Keratinocyte (primary cell): Measurements from ENCODE around the gene POFUT2. TPM values are rescaled to one million over a fixed set of nuclear protein-coding genes. Genes with fewer than 3 reads are reported as not detected.

ENCODE experiments used
- DNase-seq: peaks from one replicate; pipeline ENCODE4 v3.0.0-alpha.2; 2011; ENCODE audit warnings: low read depth, missing footprints, low spot score
- FAIRE-seq: peaks from 2 replicates; lab custom pipeline; 2011; peaks lifted over from hg19 to GRCh38; lab: Jason Lieb, UNC
- H2AFZ ChIP-seq: 2 replicates; pipeline ENCODE4 v1.6.0; 2012; ENCODE audit warnings: low read length, control low read depth, inconsistent platforms; ENCODE audit not compliant: control insufficient read depth
- H3K27ac ChIP-seq: 2 replicates; pipeline ENCODE4 v1.5.1; 2011; ENCODE audit warnings: low read length; ENCODE audit not compliant: control insufficient read depth, insufficient read depth
- H3K27me3 ChIP-seq: 3 replicates; pipeline ENCODE4 v1.6.0; 2011; ENCODE audit warnings: low read length; ENCODE audit not compliant: control insufficient read depth, insufficient read depth; ENCODE audit errors: extremely low read depth
- H3K36me3 ChIP-seq, 2 experiments: 2 replicates in 1 of 2; 3 replicates in 1 of 2; pipeline ENCODE4 v1.5.1; 2011; ENCODE audit warnings: low read length in 2 of 2, mild to moderate bottlenecking in 1 of 2; ENCODE audit not compliant: control insufficient read depth in 2 of 2, insufficient read depth in 2 of 2; ENCODE audit errors: extremely low read depth in 1 of 2
- H3K4me1 ChIP-seq: 3 replicates; pipeline ENCODE4 v1.5.1; 2011; ENCODE audit warnings: low read length; ENCODE audit not compliant: control insufficient read depth, insufficient read depth; ENCODE audit errors: extremely low read depth
- H3K4me2 ChIP-seq: 3 replicates; pipeline ENCODE4 v1.6.0; 2011; ENCODE audit warnings: low read depth, low read length; ENCODE audit not compliant: control insufficient read depth, insufficient read depth; ENCODE audit errors: extremely low read depth
- H3K4me3 ChIP-seq, 3 experiments: fragments of 200-600 bp in 1 of 3; sonication (generic) in 1 of 3; 2 replicates in 2 of 3; 3 replicates in 1 of 3; pipeline ENCODE4 v1.5.1; 2011 to 2016; ENCODE audit warnings: low read length in 3 of 3, mild to moderate bottlenecking in 3 of 3, control low read depth in 2 of 3, inconsistent platforms in 1 of 3, low read depth in 1 of 3, mixed read lengths in 1 of 3, mixed run types in 1 of 3, moderate library complexity in 1 of 3; ENCODE audit not compliant: control insufficient read depth in 2 of 3, insufficient read depth in 2 of 3; ENCODE audit errors: extremely low read depth in 1 of 3
- H3K79me2 ChIP-seq: 2 replicates; pipeline ENCODE4 v1.6.0; 2012; ENCODE audit warnings: low read length; ENCODE audit not compliant: control insufficient read depth, insufficient read depth
- H3K9ac ChIP-seq: 3 replicates; pipeline ENCODE4 v1.6.0; 2011; ENCODE audit warnings: low read length; ENCODE audit not compliant: control insufficient read depth, insufficient read depth; ENCODE audit errors: extremely low read depth
- H3K9me1 ChIP-seq: 3 replicates; pipeline ENCODE4 v1.6.0; 2011; ENCODE audit warnings: low read length; ENCODE audit not compliant: control insufficient read depth, insufficient read depth; ENCODE audit errors: extremely low read depth
- H3K9me3 ChIP-seq: 2 replicates; pipeline ENCODE4 v1.5.1; 2012; ENCODE audit warnings: low read depth, low read length; ENCODE audit not compliant: control insufficient read depth
- H4K20me1 ChIP-seq: 3 replicates; pipeline ENCODE4 v1.6.0; 2011; ENCODE audit warnings: low read length; ENCODE audit not compliant: control insufficient read depth, insufficient read depth; ENCODE audit errors: extremely low read depth
- CTCF ChIP-seq, 3 experiments: IDR thresholded peaks in 1 of 3; conservative IDR thresholded peaks in 1 of 3; optimal IDR thresholded peaks in 1 of 3; 2 replicates in 2 of 3; 3 replicates in 1 of 3; pipeline versions ENCODE3 to v1.5.1; 2011; ENCODE audit warnings: low read length in 3 of 3, mild to moderate bottlenecking in 3 of 3, moderate library complexity in 2 of 3, control low read depth in 1 of 3, inconsistent platforms in 1 of 3; ENCODE audit not compliant: insufficient read depth in 2 of 3; ENCODE audit errors: extremely low read depth in 1 of 3
- EZH2 ChIP-seq: IDR thresholded peaks from one replicate; pipeline ENCODE4 v1.6.1; 2012; ENCODE audit warnings: inconsistent platforms, mild to moderate bottlenecking, low read length, moderate library complexity
- dilution Hi-C: fragments of 300-500 bp; cut with MboI; formaldehyde crosslinking; loops from one replicate; pipeline ENCODE4 v1.7.0; 2020; ENCODE audit warnings: low sequenced_read_pairs; ENCODE audit not compliant: extremely low pct_ligation_motif_present
- polyA plus RNA-seq, 5 experiments: library from polyadenylated mRNA; depleted of rRNA in 3 of 5; stranded (reverse) in 3 of 5; stranded (forward) in 1 of 5; unstranded in 1 of 5; fragments of >200 nt; gene quantifications; 1 replicate in 1 of 5; 2 replicates in 3 of 5; 3 replicates in 1 of 5; pipeline versions ENCODE4 v1.2.1 to v1.2.3, GENCODE V29; 2011 to 2012; ENCODE audit warnings: missing spikeins in 2 of 5, low read depth in 1 of 5, low replicate concordance in 1 of 5

The POFUT2 gene
- polyA plus RNA-seq, 1 donor (not counting 4 experiments of a cell fraction or from before 2014, with no cell fraction given): 8.8 TPM

- Histone ChIP-seq H3K4me2 (no peak overlapping the region), H3K4me1 (no peaks in the 10 kb centered on the region), H3K9me1 (no peaks in the 10 kb centered on the region), H3K9ac (no peak overlapping the region), H2AFZ (no peak overlapping the region), H3K4me3 (no peak overlapping the region), H4K20me1 (no peaks in the 10 kb centered on the region), H3K79me2 (no peaks in the 10 kb centered on the region), H3K9me3 (no peaks in the 10 kb centered on the region), H3K36me3 (no peaks in the 10 kb centered on the region), H3K27me3 (peaks cover 5% of the 10 kb centered on the region), H3K27ac (no peak overlapping the region)
- FAIRE-seq: no peak
- no peak for DNase-seq
- dilution Hi-C loops: no loop called here
- TF ChIP-seq EZH2 (no peak), CTCF (optimal IDR thresholded peaks at IDR 0.05 in 1 of 3, IDR thresholded peaks at IDR 0.05 in 1 of 3, conservative IDR thresholded peaks at IDR 0.05 in 1 of 3; ENCODE audit: extremely low read depth in 1 of 3, insufficient read depth in 2 of 3, low read length in 3 of 3) (no peak)
These were observed 24.6 kb upstream of the POFUT2 start for GRCh38 chr21:45312296-45312695.

- dilution Hi-C loops: no loop called here
- Histone ChIP-seq H3K4me1 (no peaks in the 10 kb centered on the region), H3K9me1 (no peaks in the 10 kb centered on the region), H3K4me2 (no peak overlapping the region), H3K27me3 (peaks cover 12% of the 10 kb centered on the region), H3K4me3 (no peak overlapping the region), H3K9ac (no peak overlapping the region), H4K20me1 (no peaks in the 10 kb centered on the region), H2AFZ (no peak overlapping the region), H3K9me3 (no peaks in the 10 kb centered on the region), H3K79me2 (no peaks in the 10 kb centered on the region), H3K27ac (no peak overlapping the region), H3K36me3 (no peaks in the 10 kb centered on the region)
- FAIRE-seq (no peak), DNase-seq (no peak)
- TF ChIP-seq EZH2: no peak
- no peak for TF ChIP-seq CTCF (optimal IDR thresholded peaks at IDR 0.05 in 1 of 3, IDR thresholded peaks at IDR 0.05 in 1 of 3, conservative IDR thresholded peaks at IDR 0.05 in 1 of 3; ENCODE audit: extremely low read depth in 1 of 3, insufficient read depth in 2 of 3, low read length in 3 of 3)
These were observed 22.8 kb upstream of the POFUT2 start for GRCh38 chr21:45310459-45310858.
